Stomach (tissue), 4 donors: ENCODE measurements around the gene TMEM187.

Source experiments
- CTCF ChIP-seq, 7 experiments: fragments of 450-650 bp in 4 of 7; fragments of 200-600 bp in 3 of 7; sonication (generic) in 3 of 7; IDR thresholded peaks; one replicate each; pipeline ENCODE4 v1.5.1; 2016 to 2019; ENCODE audit warnings: antibody characterized with exemption in 7 of 7, control low read depth in 2 of 7, mild to moderate bottlenecking in 1 of 7
- POLR2A ChIP-seq, 4 donors: fragments of 450-650 bp; IDR thresholded peaks; one replicate each; pipeline ENCODE4 v1.6.1; 2016; ENCODE audit warnings: antibody characterized with exemption in 4 of 4, control low read depth in 2 of 4, mild to moderate bottlenecking in 1 of 4, moderate library complexity in 1 of 4

GRCh38 chrX:154022108-154022507, 49.6 kb downstream of the TMEM187 start:
- TF ChIP-seq POLR2A (IDR thresholded peaks at IDR 0.05): no peak
- no peak for TF ChIP-seq CTCF (IDR thresholded peaks at IDR 0.05)
